Measurements from ENCODE around the gene MAEA.
"Not testable (repeated sequence)": the region's sequence is repeated elsewhere in the genome, so short reads cannot be mapped to it uniquely, and the experiment has no call there.

MAEA gene

DNA sequence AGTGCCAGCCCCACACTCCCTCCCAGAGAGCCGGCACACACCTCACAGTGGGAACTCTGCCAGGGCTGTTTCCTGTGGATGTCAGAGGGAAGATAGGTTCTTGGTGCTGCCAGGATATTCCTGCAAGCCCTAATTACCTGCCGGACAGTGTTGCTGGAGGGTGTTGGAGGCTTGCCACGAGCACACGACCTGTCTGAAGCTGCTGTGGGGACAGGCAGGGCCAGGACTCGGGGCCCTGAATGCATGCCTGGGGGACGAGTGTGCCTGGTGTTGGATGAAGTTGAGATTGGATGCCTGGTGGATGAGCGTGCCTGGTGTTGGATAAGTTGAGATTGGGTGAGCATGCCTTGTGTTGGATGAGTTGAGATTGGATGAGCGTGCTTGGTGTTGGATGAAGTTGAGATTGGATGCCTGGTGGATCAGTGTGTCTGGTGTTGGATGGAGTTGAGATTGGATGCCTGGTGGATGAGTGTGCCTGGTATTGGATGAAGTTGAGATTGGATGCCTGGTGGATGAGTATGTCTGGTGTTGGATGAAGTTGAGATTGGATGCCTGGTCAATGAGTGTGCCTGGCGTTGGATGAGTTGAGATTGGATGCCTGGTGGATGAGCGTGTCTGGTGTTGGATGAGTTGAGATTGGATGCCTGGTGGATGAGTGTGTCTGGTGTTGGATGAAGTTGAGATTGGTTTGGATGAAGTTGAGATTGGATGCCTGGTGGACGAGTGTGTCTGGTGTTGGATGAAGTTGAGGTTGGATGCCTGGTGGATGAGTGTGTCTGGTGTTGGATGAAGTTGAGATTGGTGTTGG is 34.1 kb downstream of the MAEA start:
- no peak overlapping the region for H2AFZ ChIP-seq
- TF ChIP-seq, protein P1, sequence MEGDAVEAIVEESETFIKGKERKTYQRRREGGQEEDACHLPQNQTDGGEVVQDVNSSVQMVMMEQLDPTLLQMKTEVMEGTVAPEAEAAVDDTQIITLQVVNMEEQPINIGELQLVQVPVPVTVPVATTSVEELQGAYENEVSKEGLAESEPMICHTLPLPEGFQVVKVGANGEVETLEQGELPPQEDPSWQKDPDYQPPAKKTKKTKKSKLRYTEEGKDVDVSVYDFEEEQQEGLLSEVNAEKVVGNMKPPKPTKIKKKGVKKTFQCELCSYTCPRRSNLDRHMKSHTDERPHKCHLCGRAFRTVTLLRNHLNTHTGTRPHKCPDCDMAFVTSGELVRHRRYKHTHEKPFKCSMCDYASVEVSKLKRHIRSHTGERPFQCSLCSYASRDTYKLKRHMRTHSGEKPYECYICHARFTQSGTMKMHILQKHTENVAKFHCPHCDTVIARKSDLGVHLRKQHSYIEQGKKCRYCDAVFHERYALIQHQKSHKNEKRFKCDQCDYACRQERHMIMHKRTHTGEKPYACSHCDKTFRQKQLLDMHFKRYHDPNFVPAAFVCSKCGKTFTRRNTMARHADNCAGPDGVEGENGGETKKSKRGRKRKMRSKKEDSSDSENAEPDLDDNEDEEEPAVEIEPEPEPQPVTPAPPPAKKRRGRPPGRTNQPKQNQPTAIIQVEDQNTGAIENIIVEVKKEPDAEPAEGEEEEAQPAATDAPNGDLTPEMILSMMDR (IDR thresholded peaks at IDR 0.05): no peak
- H3K27me3 ChIP-seq (ENCODE audit: control insufficient read depth, insufficient read depth, low read length): no peaks in the 10 kb centered on the region
- no peak overlapping the region for H3K9ac ChIP-seq
- H3K27ac ChIP-seq: no peak overlapping the region
- H3K79me2 ChIP-seq: peaks cover 25% of the 10 kb centered on the region
- H3K4me3 ChIP-seq (ENCODE audit: low read depth, low read length): no peak overlapping the region
- no peaks in the 10 kb centered on the region for H3K4me1 ChIP-seq
- H3K36me3 ChIP-seq (ENCODE audit: control insufficient read depth, insufficient read depth, low read length): no peaks in the 10 kb centered on the region
- no peaks in the 10 kb centered on the region for H3K9me3 ChIP-seq (ENCODE audit: control insufficient read depth, low read length)
- no peak overlapping the region for H3K4me2 ChIP-seq (ENCODE audit: low read length)

DNA sequence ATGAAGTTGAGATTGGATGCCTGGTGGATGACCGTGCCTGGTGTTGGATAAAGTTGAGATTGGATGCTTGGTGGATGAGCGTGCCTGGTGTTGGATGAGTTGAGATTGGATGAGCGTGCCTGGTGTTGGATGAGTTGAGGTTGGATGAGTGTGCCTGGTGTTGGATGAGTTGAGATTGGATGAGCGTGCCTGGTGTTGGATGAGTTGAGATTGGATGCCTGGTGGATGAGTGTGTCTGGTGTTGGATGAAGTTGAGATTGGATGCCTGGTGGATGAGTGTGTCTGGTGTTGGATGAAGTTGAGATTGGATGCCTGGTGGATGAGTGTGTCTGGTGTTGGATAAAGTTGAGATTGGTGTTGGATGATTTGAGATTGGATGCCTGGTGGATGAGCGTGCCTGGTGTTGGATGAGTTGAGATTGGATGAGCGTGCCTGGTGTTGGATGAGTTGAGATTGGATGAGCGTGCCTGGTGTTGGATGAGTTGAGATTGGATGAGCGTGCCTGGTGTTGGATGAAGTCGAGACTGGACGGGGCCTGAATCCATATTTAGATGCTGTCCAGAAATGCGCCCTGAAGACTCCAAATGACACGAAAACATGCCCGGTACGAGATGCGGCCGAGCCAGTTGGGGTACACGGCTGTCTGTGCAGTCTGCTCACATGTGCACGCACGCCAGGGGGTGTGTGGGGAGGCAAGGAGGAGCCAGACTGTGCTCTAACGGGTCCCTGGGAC is 34.9 kb downstream of the MAEA start:
- not testable (repeated sequence) for H3K27me3 ChIP-seq (ENCODE audit: control insufficient read depth, insufficient read depth, low read length); H3K36me3 ChIP-seq (ENCODE audit: control insufficient read depth, insufficient read depth, low read length); H2AFZ ChIP-seq; H3K4me2 ChIP-seq (ENCODE audit: low read length); H3K27ac ChIP-seq; H3K9me3 ChIP-seq (ENCODE audit: control insufficient read depth, low read length); H3K4me3 ChIP-seq (ENCODE audit: low read depth, low read length); H3K9ac ChIP-seq; H3K4me1 ChIP-seq
- H3K79me2 ChIP-seq: peaks cover 23% of the 10 kb centered on the region

DNA sequence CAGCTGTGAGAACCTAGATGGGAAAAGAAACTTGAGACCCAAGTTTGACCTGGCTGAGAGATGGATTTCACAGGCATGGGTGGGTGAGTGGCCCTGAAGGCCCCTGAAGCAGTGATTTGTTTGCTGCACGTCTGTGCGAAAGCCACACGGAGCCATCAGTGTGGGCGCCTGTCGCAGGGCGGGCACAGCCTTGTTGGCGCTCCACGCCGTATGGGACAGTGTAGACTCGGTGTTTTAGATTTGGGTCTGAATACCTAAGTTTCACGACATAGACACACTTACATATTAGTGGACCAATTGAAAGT is 35.4 kb downstream of the MAEA start:
- no peaks in the 10 kb centered on the region for H3K27me3 ChIP-seq (ENCODE audit: control insufficient read depth, insufficient read depth, low read length)
- H3K9ac ChIP-seq: no peak overlapping the region
- no peaks in the 10 kb centered on the region for H3K36me3 ChIP-seq (ENCODE audit: control insufficient read depth, insufficient read depth, low read length)
- H3K4me2 ChIP-seq (ENCODE audit: low read length): no peak overlapping the region
- H3K4me1 ChIP-seq: peaks cover 10% of the 10 kb centered on the region
- TF ChIP-seq, protein P1 (IDR thresholded peaks at IDR 0.05): no peak
- H2AFZ ChIP-seq: no peak overlapping the region
- peaks cover 23% of the 10 kb centered on the region for H3K79me2 ChIP-seq
- H3K9me3 ChIP-seq (ENCODE audit: control insufficient read depth, low read length): no peaks in the 10 kb centered on the region
- no peak overlapping the region for H3K4me3 ChIP-seq (ENCODE audit: low read depth, low read length)
- no peak overlapping the region for H3K27ac ChIP-seq

DNA sequence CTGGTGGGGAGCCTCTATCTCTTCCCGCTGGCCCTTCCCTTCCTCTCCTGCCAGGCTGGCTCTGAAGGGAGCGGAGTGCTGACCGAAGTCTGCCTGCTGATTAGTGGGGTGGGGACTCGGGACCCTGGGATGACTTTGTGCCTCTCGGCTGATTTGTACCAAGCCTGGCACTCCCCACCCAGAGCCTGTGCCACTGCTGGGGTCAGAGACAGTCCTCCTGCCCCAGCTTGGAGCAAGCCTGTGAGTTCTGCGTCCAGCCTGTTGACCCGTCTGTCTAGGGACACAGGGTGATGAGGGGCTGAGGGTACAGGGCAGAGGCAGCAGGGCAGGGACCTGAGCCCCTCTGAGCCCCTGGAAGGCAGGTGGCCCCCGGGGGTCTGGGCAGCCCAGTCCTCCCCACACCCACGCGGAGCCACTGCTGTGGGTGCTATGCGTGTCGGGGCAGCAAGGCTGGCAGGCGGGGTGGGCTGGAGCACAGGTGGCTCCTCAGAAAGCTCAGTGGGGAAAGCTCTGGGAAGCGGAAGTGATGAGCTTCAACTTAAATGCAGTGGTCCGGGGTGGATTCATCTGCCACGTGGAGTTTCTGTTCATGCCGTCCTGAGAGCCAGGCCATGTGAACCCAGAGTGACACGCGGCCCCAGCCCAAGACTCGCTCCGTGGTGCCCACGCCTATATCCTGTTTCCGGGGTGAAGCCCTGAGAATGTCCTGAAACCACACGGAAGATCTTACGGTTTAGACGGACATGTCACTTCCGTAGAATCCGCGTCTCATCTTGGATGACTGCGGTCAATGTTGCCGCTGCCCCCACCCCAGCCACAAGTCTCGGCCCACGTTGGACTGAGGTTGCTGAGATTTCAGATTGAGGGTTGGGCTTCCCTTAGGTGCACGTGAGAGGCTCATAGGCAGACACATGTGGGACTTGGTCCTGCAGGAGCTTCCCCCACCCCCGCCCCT is 36.3 kb downstream of the MAEA start:
- no peaks in the 10 kb centered on the region for H3K27me3 ChIP-seq (ENCODE audit: control insufficient read depth, insufficient read depth, low read length)
- no peaks in the 10 kb centered on the region for H3K9me3 ChIP-seq (ENCODE audit: control insufficient read depth, low read length)
- peaks cover 10% of the 10 kb centered on the region for H3K4me1 ChIP-seq
- H3K79me2 ChIP-seq: peaks cover 23% of the 10 kb centered on the region
- no peaks in the 10 kb centered on the region for H3K36me3 ChIP-seq (ENCODE audit: control insufficient read depth, insufficient read depth, low read length)
- no peak overlapping the region for H3K4me2 ChIP-seq (ENCODE audit: low read length)
- H3K27ac ChIP-seq: no peak overlapping the region
- TF ChIP-seq, protein P1 (IDR thresholded peaks at IDR 0.05): no peak
- H3K4me3 ChIP-seq (ENCODE audit: low read depth, low read length): no peak overlapping the region
- H2AFZ ChIP-seq: no peak overlapping the region
- no peak overlapping the region for H3K9ac ChIP-seq
